Neural cell (in vitro differentiated cells): ENCODE results near the gene GDF7. TPM values are rescaled to one million over a fixed set of nuclear protein-coding genes. Genes with fewer than 3 reads are reported as not detected.

ENCODE experiments used
- H2AFZ ChIP-seq: fragments of 200-600, 300-800 bp; sonication (generic), shearing (Covaris generic); 2 replicates; pipeline ENCODE4 v1.6.0; 2014; ENCODE audit warnings: low read depth, mild to moderate bottlenecking, antibody characterized with exemption, low read length, moderate library complexity
- H3F3A ChIP-seq: fragments of 200-600 bp; shearing (Covaris generic); 2 replicates; pipeline ENCODE4 v1.6.1; 2016; ENCODE audit warnings: mild to moderate bottlenecking, moderate library complexity, mixed read lengths, antibody characterized with exemption, low read length; ENCODE audit not compliant: insufficient read depth, poor library complexity, severe bottlenecking
- H3K27ac ChIP-seq: fragments of 200-600, 300-800 bp; sonication (generic), shearing (Covaris generic); 2 replicates; pipeline ENCODE4 v1.5.1; 2014; ENCODE audit warnings: mild to moderate bottlenecking, low read length, moderate library complexity
- H3K27me3 ChIP-seq: fragments of 300-800, 200-600 bp; sonication (generic), shearing (Covaris generic); 2 replicates; pipeline ENCODE4 v1.6.0; 2014; ENCODE audit warnings: mild to moderate bottlenecking, low read depth, low read length, moderate library complexity; ENCODE audit not compliant: insufficient read depth
- H3K36me3 ChIP-seq: fragments of 300-800, 200-600 bp; sonication (generic), shearing (Covaris generic); 2 replicates; pipeline ENCODE4 v1.5.1; 2014; ENCODE audit warnings: mild to moderate bottlenecking, antibody characterized with exemption, low read length, moderate library complexity; ENCODE audit not compliant: insufficient read depth
- H3K4me2 ChIP-seq: fragments of 300-800, 200-600 bp; sonication (generic), shearing (Covaris generic); 2 replicates; pipeline ENCODE4 v1.6.0; 2014; ENCODE audit warnings: mild to moderate bottlenecking, low read length
- H3K4me3 ChIP-seq: fragments of 300-800, 200-600 bp; sonication (generic), shearing (Covaris generic); 2 replicates; pipeline ENCODE4 v1.5.1; 2014; ENCODE audit warnings: mild to moderate bottlenecking, low read length, moderate library complexity
- H3K79me2 ChIP-seq: fragments of 200-600 bp; shearing (Covaris generic); replicated peaks from 2 replicates; pipeline ENCODE4 v1.6.0; 2014; ENCODE audit warnings: mild to moderate bottlenecking, low read length, moderate library complexity; ENCODE audit not compliant: insufficient read depth
- H3K9ac ChIP-seq: fragments of 300-800, 200-600 bp; sonication (generic), shearing (Covaris generic); 2 replicates; pipeline ENCODE4 v1.6.1; 2016; ENCODE audit warnings: mild to moderate bottlenecking, low read length, mixed read lengths
- H3K9me2 ChIP-seq: fragments of 200-600 bp; shearing (Covaris generic); 2 replicates; pipeline ENCODE4 v1.6.1; 2016; ENCODE audit warnings: mild to moderate bottlenecking, low read length, mixed read lengths; ENCODE audit not compliant: insufficient read depth
- H3K9me3 ChIP-seq: fragments of 200-600, 300-800 bp; sonication (generic), shearing (Covaris generic); 2 replicates; pipeline ENCODE4 v1.6.1; 2016; ENCODE audit warnings: mild to moderate bottlenecking, mixed run types, low read length, moderate library complexity, mixed read lengths
- H4K20me1 ChIP-seq: fragments of 200-600 bp; shearing (Covaris generic); 2 replicates; pipeline ENCODE4 v1.6.1; 2016; ENCODE audit warnings: mild to moderate bottlenecking, mixed run types; ENCODE audit not compliant: insufficient read depth
- EP300 ChIP-seq: fragments of 450-650 bp; conservative IDR thresholded peaks from 2 replicates; pipeline ENCODE4 v1.6.1; 2014; ENCODE audit warnings: antibody characterized with exemption, mild to moderate bottlenecking, moderate library complexity; ENCODE audit not compliant: poor library complexity, severe bottlenecking
- EZH2 ChIP-seq: fragments of 200-600, 300-800 bp; shearing (Covaris generic), sonication (generic); IDR thresholded peaks from 2 replicates; pipeline ENCODE4 v1.6.1; 2014; ENCODE audit warnings: antibody characterized with exemption, low read length, borderline replicate concordance, mild to moderate bottlenecking; ENCODE audit not compliant: insufficient read depth, poor library complexity, severe bottlenecking
- MXI1 ChIP-seq: fragments of 450-650 bp; conservative IDR thresholded peaks from 2 replicates; pipeline ENCODE4 v1.6.1; 2014; ENCODE audit warnings: antibody characterized with exemption, mild to moderate bottlenecking; ENCODE audit not compliant: poor library complexity, severe bottlenecking
- POLR2AphosphoS5 ChIP-seq: IDR thresholded peaks from 2 replicates; pipeline ENCODE4 v1.6.1; 2012
- RAD21 ChIP-seq: fragments of 450-650 bp; conservative IDR thresholded peaks from 2 replicates; pipeline ENCODE4 v1.6.1; 2014; ENCODE audit warnings: antibody characterized with exemption, mild to moderate bottlenecking, moderate library complexity
- SMC3 ChIP-seq: fragments of 450-650 bp; conservative IDR thresholded peaks from 2 replicates; pipeline ENCODE4 v1.6.1; 2014; ENCODE audit warnings: antibody characterized with exemption, mild to moderate bottlenecking, moderate library complexity; ENCODE audit not compliant: poor library complexity
- TAF1 ChIP-seq: IDR thresholded peaks from 2 replicates; pipeline ENCODE4 v1.6.1; 2012; ENCODE audit warnings: low read depth
- polyA plus RNA-seq: library from polyadenylated mRNA; depleted of rRNA; stranded (reverse); fragments of >200 nt; gene quantifications from 2 replicates; pipeline ENCODE4 v1.2.3, GENCODE V29; 2014
- TF ChIP-seq, protein P1 (sequence below): IDR thresholded peaks from 2 replicates; pipeline ENCODE4 v1.6.1; 2012; ENCODE audit warnings: borderline replicate concordance
- TF ChIP-seq, protein P2 (sequence below): fragments of 450-650 bp; IDR thresholded peaks from 2 replicates; pipeline ENCODE4 v1.5.1; 2014; ENCODE audit warnings: antibody characterized with exemption, mild to moderate bottlenecking, moderate library complexity; ENCODE audit not compliant: poor library complexity, severe bottlenecking

GDF7 gene
- polyA plus RNA-seq, 1 donor from 2014 or later, result 0.38 TPM

DNA sequence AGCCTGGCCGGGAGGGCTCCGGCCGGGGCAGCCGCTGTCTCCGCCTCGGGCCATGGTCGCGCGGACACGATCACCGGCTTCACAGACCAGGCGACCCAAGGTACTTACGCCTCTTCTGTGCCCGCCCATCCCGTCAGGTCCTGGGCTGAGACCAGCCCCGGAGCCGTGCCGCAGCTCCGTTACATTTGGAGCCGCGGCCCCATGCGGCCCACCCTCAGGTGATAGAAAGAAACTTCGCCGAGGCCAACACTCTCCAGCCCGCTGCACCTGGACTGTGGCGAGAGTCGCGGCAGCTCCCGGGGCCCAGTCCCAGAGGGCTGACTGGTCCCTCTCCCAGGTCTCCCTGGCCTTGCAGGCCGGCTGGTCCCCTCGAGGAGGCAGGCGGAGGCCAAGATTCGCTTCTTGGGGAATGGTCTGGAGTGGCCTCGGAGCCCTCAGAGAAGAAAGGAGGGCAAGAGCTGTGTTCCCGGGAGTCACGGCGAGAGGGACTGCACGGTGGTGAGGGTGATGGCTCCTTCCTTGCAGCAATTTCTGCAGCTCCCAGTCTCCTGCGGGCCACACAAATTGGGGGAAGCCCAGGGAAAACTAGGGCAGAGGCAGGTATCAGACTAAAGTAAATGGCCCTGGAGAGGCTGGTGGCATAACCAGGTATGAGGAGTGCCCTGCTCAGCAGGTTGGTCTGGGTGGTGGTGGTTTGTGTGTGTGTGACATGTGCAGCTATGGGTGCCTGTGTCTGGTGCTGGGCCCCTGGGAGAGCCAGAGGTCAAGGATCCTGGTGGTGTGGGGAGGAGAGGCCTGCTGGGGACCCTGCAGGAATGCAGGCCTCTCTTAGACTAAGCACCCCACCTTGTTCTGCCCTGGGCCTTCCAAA is 822 bp downstream of the GDF7 start:
- no peaks in the 10 kb centered on the region for H3K9me3 ChIP-seq
- peak overlapping the region; percentile 49 for H3K9ac ChIP-seq
- H3K4me2 ChIP-seq, result peak overlapping the region; percentile 19
- H3K27ac ChIP-seq, result no peak overlapping the region
- H3K27me3 ChIP-seq, result peaks cover 96% of the 10 kb centered on the region
- H3K36me3 ChIP-seq, result no peaks in the 10 kb centered on the region
- H3K79me2 ChIP-seq, result no peaks in the 10 kb centered on the region
- TF ChIP-seq SMC3 (no peak), RAD21 (no peak), TAF1 (no peak), MXI1 (no peak), POLR2AphosphoS5 (no peak), EP300 (no peak), EZH2 (no peak)
- TF ChIP-seq, protein P1, sequence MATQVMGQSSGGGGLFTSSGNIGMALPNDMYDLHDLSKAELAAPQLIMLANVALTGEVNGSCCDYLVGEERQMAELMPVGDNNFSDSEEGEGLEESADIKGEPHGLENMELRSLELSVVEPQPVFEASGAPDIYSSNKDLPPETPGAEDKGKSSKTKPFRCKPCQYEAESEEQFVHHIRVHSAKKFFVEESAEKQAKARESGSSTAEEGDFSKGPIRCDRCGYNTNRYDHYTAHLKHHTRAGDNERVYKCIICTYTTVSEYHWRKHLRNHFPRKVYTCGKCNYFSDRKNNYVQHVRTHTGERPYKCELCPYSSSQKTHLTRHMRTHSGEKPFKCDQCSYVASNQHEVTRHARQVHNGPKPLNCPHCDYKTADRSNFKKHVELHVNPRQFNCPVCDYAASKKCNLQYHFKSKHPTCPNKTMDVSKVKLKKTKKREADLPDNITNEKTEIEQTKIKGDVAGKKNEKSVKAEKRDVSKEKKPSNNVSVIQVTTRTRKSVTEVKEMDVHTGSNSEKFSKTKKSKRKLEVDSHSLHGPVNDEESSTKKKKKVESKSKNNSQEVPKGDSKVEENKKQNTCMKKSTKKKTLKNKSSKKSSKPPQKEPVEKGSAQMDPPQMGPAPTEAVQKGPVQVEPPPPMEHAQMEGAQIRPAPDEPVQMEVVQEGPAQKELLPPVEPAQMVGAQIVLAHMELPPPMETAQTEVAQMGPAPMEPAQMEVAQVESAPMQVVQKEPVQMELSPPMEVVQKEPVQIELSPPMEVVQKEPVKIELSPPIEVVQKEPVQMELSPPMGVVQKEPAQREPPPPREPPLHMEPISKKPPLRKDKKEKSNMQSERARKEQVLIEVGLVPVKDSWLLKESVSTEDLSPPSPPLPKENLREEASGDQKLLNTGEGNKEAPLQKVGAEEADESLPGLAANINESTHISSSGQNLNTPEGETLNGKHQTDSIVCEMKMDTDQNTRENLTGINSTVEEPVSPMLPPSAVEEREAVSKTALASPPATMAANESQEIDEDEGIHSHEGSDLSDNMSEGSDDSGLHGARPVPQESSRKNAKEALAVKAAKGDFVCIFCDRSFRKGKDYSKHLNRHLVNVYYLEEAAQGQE, result no peak
- TF ChIP-seq, protein P2, sequence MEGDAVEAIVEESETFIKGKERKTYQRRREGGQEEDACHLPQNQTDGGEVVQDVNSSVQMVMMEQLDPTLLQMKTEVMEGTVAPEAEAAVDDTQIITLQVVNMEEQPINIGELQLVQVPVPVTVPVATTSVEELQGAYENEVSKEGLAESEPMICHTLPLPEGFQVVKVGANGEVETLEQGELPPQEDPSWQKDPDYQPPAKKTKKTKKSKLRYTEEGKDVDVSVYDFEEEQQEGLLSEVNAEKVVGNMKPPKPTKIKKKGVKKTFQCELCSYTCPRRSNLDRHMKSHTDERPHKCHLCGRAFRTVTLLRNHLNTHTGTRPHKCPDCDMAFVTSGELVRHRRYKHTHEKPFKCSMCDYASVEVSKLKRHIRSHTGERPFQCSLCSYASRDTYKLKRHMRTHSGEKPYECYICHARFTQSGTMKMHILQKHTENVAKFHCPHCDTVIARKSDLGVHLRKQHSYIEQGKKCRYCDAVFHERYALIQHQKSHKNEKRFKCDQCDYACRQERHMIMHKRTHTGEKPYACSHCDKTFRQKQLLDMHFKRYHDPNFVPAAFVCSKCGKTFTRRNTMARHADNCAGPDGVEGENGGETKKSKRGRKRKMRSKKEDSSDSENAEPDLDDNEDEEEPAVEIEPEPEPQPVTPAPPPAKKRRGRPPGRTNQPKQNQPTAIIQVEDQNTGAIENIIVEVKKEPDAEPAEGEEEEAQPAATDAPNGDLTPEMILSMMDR, result no peak
- no peaks in the 10 kb centered on the region for H4K20me1 ChIP-seq
- H3K9me2 ChIP-seq, result no peaks in the 10 kb centered on the region
- no peaks in the 10 kb centered on the region for H3F3A ChIP-seq
- H2AFZ ChIP-seq, result no peak overlapping the region
- H3K4me3 ChIP-seq, result peak overlapping the region; percentile 72

DNA sequence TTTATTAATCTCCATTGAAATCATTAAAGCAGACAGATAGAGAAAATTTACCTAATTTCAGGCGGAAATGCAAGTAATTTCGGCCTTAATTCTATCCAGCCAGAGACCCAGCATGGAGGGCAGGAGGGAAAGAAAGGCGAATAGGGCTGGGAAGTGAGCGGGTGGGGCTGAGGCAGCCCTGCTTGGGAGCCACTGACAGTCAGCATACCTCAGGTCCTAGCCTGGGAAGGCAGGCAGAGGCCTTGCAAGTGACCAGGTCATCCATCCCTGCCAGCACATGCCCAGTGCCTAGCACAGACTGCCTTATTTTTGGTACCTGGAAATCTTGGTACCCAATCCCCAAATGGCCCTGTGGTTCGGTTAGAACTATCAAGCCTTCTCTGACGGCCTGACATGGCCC is 1.5 kb downstream of the GDF7 start:
- H3K9ac ChIP-seq, result no peak overlapping the region
- no peaks in the 10 kb centered on the region for H4K20me1 ChIP-seq
- no peaks in the 10 kb centered on the region for H3K36me3 ChIP-seq
- H2AFZ ChIP-seq, result no peak overlapping the region
- H3F3A ChIP-seq, result no peaks in the 10 kb centered on the region
- H3K4me2 ChIP-seq, result no peak overlapping the region
- H3K9me3 ChIP-seq, result no peaks in the 10 kb centered on the region
- H3K9me2 ChIP-seq, result no peaks in the 10 kb centered on the region
- peak overlapping the region; percentile 72 for H3K4me3 ChIP-seq
- H3K79me2 ChIP-seq, result no peaks in the 10 kb centered on the region
- no peak overlapping the region for H3K27ac ChIP-seq
- peaks cover 96% of the 10 kb centered on the region for H3K27me3 ChIP-seq
- TF ChIP-seq EZH2 (no peak), POLR2AphosphoS5 (no peak), TAF1 (no peak), EP300 (no peak)
